ENCODE data around the gene RILPL2.
"Not testable (repeated sequence)": the region's sequence is repeated elsewhere in the genome, so short reads cannot be mapped to it uniquely, and the experiment has no call there.

Gene RILPL2

GRCh38 chr12:123401753-123402683 is 34.5 kb downstream of the RILPL2 start:
- DNase-seq = no peak

- no peak for DNase-seq
These were observed 37.2 kb downstream of the RILPL2 start for GRCh38 chr12:123399255-123399617.

DNA sequence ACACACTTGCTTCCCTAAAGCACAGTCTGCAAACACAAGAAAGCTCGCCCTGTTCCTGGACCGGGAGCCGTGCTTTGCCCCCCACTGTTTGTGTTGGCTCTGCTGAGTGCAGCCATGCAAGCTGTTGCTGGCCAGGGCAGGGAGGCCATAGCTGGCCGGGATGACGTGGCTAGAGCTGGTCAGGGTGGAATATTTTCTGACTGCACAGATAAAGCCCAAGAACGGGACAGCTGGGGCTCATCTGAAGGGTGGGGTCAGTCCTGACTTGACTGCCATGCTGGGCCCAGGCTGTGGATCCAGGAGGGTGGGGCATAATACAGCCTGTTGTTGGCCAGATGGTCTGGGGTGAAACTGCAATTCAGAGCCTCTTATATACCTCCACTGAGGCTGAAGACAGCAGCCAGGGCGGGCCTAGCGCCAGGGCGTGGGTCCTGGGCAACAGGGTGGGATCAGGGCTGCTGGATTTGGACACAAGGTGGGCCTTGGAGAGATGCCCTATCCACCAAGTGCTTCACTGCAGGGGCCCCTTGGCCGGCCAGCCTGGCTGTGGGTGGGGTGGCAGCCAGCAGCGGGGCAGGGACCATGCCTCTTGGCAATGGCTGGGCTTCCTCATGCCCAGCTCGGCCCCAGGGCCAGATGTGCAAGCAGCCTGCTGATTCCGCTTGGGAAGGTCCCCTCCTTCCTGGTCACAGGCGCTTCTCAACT is 37.8 kb downstream of the RILPL2 start:
- no peak for DNase-seq

- no peak for DNase-seq
These were observed 38.3 kb downstream of the RILPL2 start for GRCh38 chr12:123398177-123398549.

GRCh38 chr12:123397400-123397799 is 39.1 kb downstream of the RILPL2 start:
- DNase-seq = no peak

- no peak for DNase-seq
These were observed 39.5 kb downstream of the RILPL2 start for GRCh38 chr12:123396954-123397353.

- no peak for DNase-seq
These were observed 39.9 kb downstream of the RILPL2 start for GRCh38 chr12:123396543-123396942.

DNA sequence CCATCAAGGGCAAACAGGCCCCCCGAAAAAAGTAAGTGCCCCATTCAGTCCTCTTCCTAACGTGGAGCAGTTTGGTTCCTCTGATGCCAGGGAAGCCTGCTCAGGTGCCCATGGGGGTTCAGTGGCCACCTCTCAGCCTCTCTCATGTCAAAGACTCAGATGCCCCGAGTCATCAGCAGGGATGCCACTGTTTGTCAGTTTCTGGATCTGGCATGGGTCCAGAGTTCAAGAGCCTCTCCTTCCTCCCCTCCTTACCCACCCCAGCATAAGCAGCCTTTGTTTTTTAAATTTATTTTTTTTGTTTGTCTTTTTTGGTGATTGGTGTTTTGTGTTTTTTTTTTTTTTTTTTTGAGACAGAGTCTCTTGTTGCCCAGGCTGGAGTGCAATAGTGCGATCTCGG is 41.2 kb downstream of the RILPL2 start:
- DNase-seq = no peak

DNA sequence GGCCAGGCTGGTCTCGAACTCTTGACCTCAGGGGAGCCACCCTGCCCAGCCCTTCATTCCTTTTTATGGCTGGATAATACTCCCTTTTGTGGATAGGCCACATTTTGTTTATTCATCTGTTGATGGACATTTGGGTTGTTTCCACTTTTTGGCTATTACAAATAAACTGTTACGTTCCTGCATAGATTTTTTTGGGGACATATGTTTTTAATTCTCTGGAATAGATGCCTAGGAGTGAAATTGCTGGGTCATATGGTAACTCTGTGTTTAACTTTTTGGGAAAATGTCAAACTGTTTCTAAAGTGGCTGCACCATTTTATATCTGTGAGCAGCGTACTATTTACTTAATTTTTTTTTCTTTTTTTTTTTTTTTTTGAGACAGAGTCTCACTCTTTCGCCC is 42.7 kb downstream of the RILPL2 start:
- DNase-seq = no peak

DNA sequence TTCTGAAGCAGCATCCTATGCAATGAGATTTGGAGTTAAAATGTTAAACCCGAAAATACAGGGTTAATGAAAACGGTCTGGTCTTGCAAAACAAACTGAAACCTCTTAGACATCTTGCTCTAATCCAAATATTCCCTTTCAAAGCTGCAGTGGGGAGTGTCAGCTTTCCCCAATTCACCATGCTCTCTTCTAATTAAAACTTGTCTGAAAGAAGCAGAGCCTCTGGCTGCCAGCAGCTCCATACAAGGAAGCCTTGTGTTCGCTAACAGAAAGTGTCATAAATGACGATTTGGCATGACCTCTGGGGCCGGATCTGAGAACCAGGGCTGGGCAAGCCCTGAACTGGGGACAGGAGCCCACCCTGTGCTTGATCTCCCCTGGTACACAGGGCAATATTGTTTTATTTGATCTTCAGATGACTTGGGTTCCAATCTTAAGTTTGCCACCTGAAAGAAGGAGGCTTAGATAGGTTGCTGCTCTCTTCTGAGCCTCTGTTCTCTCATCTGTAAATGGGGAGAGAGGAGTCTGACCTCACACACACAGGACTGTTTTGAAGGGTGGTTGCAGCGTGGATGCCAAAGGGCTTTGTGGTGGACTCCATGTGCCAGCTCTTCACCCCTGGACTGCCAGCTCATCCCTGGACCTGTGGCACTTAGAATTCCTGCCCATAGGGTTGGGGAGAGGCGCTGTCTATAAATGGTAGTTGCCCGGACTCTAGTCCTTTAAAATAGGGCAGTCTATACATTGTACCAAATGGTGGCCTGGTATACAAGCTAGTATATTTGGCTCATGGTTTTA is 44.7 kb downstream of the RILPL2 start:
- DNase-seq = no peak

- DNase-seq = peak; percentile 14
These were observed 45.7 kb downstream of the RILPL2 start for GRCh38 chr12:123390498-123391426.

- DNase-seq = no peak
These were observed 46.7 kb downstream of the RILPL2 start for GRCh38 chr12:123389560-123390351.

- no peak for DNase-seq
These were observed 47.4 kb downstream of the RILPL2 start for GRCh38 chr12:123388951-123389559.

DNA sequence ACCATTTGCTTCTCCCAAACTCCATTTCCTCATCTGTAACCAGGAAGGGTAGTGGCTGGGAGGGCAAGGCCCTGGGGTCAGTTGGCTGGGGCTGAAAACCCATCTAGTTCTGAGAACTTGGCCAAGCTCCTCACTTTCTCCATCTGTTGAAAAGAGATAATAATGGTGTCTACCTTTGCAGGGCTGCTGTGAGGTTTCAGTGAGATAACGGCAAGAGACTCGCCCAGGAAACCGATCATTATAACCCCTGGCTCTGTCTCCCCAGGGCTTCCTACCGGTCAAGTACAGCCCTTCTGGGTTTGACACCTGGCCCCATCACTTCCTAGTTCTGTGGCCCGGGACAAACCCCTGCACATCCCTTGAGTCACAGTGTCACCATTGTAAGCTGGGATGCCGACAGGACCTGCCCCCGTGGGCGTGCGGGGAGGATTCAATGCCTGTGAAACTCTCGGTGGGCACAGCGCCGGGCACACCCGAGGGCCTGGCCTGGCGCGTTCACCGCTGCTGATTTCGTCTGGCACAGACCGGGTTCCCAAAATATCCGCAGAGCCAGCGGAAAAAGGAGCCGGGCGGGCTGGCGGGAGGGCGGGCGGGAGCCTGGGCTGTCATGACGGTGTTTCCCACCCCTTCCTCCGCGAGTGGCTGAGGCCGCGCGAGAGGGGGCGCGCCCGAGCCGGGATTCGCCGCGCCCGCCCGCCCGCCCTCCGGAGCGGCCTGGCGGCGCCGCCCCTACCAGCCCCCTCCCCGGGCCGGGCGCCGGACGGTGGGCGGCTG is 48.1 kb downstream of the RILPL2 start:
- DNase-seq = peak; percentile 79

DNA sequence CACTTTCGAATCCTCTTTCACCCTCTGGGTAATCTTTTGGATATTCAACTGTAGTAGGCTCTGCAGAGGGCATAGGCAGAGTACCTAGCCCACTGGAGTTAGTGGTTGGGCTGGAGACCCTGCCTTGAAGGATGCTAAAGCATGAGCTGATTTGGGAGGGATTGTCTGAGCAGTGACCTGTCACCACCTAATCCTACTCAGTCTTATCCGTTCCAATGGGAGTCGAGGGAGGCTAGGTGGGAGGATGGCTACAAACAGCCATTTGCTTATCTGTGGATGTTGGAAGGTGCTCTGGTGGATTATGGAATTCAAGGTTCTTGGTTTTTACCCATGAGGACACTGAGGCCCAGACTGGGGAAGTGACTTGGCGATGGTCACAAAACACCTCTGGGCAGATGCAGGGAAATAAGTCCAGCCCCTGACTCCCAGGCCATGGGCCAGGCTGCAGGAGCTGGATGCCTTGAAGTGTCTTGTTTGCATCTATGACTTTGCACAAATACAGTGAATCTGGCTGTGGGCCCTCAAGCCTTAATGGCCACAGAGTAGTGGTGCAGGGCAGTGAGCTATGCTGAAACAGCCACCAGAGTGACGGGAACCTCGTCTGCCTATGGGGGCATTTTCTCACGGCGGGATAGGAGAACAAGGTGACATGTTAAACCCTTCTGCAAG is 48.8 kb downstream of the RILPL2 start:
- DNase-seq = no peak

DNA sequence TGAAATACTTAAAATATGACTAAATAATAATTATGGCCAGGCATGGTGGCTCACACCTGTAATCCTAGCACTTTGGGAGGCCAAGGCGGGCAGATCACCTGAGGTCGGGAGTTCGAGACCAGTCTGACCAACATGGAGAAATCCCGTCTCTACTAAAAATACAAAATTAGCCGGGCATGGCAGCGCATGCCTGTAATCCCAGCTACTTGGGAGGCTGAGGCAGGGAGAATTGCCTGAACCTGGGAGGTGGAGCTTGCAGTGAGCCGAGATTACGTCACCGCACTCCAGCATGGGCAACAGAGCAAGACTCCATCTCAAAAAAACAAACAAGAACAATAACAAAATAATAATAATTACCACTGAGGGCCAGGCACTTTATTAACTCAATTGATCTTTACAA is 50.9 kb downstream of the RILPL2 start:
- DNase-seq = not testable (repeated sequence)

DNA sequence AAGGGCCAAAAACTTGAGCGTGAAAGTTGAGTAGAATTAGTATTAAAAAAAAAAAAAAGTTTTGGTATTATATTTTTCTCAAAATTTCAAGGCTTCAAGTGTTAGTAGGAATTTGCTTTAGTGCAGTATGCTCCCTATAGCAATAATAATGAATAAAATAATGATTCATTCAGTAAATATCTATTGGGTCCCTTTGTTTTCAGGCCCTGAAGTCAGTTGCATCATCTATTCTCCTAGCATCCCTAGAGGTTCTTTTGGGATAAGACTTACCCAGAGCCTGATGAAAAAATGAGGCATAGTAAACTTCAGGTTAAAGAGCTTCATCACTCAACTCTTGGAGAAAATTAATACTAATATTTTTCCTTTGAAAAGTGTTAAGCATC is 51.5 kb downstream of the RILPL2 start:
- DNase-seq = no peak

GRCh38 chr12:123384318-123384993 is 52.0 kb downstream of the RILPL2 start:
- DNase-seq = no peak

DNA sequence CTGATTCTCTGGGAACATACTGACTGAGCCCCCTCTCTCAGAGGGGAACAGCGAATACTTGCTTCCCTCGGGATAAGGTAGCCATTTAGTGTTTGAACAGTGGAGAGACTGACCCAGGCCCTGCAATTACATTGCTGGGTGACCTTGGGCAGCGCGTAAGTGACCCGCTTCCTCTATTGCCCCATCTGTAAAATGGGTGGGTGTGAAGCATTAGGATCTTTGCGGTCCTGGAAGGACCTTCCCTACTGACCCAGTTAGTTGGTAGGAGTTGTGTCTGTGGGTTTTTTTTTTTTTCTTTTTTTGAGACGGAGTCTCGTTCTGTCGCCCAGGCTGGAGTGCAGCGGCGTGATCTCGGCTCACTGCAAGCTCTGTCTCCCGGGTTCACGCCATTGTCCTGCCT is 53.8 kb downstream of the RILPL2 start:
- no peak for DNase-seq
